ENCODE results near the gene B9D1.

Gene B9D1

GRCh38 chr17:19372866-19373504 lies 10.5 kb upstream of the B9D1 start:
- DNase-seq: no peak

GRCh38 chr17:19372439-19372838 lies 9.9 kb upstream of the B9D1 start:
- DNase-seq: no peak

- DNase-seq: no peak
These were observed 9.5 kb upstream of the B9D1 start for GRCh38 chr17:19372011-19372370.

GRCh38 chr17:19371259-19372010 lies 8.9 kb upstream of the B9D1 start:
- DNase-seq: no peak

GRCh38 chr17:19370493-19370960 lies 8.0 kb upstream of the B9D1 start:
- no peak for DNase-seq

GRCh38 chr17:19369846-19370492 lies 7.4 kb upstream of the B9D1 start:
- DNase-seq: no peak

GRCh38 chr17:19369107-19369778 lies 6.7 kb upstream of the B9D1 start:
- no peak for DNase-seq

GRCh38 chr17:19368229-19368628 lies 5.7 kb upstream of the B9D1 start:
- no peak for DNase-seq

GRCh38 chr17:19366637-19366972 lies 4.1 kb upstream of the B9D1 start:
- no peak for DNase-seq

GRCh38 chr17:19365833-19366636 lies 3.5 kb upstream of the B9D1 start:
- no peak for DNase-seq

- no peak for DNase-seq
These were observed 2.9 kb upstream of the B9D1 start for GRCh38 chr17:19365499-19365817.

- DNase-seq: no peak
These were observed 2.4 kb upstream of the B9D1 start for GRCh38 chr17:19364699-19365498.

- DNase-seq: no peak
These were observed 1.0 kb upstream of the B9D1 start for GRCh38 chr17:19363460-19364035.

- DNase-seq: no peak
These were observed 553 bp upstream of the B9D1 start for GRCh38 chr17:19363114-19363438.

- DNase-seq: no peak
These were observed 613 bp downstream of the B9D1 start for GRCh38 chr17:19361944-19362276.

GRCh38 chr17:19361326-19361725 lies 1.2 kb downstream of the B9D1 start:
- no peak for DNase-seq

- no peak for DNase-seq
These were observed 1.8 kb downstream of the B9D1 start for GRCh38 chr17:19360772-19361171.

- DNase-seq: no peak
These were observed 2.7 kb downstream of the B9D1 start for GRCh38 chr17:19359856-19360255.

- DNase-seq: no peak
These were observed 3.4 kb downstream of the B9D1 start for GRCh38 chr17:19359151-19359550.

GRCh38 chr17:19357761-19358160 lies 4.8 kb downstream of the B9D1 start:
- no peak for DNase-seq

- no peak for DNase-seq
These were observed 5.2 kb downstream of the B9D1 start for GRCh38 chr17:19357351-19357750.

- no peak for DNase-seq
These were observed 7.8 kb downstream of the B9D1 start for GRCh38 chr17:19354748-19355147.

Measured in activated T-cell treated with anti-CD3 and anti-CD28 coated beads for 4 hours (primary cell).